ENCODE data around the gene CCDC60.

DNA sequence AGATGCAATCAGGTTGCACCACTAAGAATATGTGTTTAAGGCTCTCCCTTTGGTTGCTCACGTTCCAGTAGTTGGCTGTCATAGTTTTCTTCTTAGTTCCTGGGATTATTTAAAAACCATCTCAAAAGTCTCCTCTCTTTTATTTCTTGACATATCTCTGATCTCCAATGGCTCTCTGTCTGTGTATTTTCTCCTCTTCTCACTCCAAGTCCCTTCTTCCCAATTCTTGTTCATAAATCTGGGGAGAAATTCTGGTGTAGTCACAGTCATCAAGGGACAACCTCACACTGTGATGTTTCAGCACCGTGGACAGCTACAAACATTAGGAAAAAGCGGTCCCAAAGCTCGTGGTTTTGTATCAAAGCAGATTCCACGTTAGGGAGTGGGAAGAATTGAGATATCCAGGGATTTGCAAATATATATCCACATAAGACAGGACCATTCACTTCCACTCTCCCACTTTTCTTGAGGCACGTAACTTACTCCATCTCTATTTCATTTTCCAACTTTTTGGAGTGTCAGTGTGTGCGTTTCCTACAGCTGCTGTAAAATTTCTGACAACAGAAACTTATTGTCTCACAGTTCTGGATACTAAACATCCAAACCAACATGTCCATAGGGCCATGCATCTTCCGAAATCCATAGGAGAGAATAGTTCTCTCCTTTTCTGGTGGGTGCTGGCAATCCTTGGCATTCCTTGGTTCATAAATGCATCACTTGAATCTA, 178.4 kb downstream of the CCDC60 start:
- TF ChIP-seq, protein P1, sequence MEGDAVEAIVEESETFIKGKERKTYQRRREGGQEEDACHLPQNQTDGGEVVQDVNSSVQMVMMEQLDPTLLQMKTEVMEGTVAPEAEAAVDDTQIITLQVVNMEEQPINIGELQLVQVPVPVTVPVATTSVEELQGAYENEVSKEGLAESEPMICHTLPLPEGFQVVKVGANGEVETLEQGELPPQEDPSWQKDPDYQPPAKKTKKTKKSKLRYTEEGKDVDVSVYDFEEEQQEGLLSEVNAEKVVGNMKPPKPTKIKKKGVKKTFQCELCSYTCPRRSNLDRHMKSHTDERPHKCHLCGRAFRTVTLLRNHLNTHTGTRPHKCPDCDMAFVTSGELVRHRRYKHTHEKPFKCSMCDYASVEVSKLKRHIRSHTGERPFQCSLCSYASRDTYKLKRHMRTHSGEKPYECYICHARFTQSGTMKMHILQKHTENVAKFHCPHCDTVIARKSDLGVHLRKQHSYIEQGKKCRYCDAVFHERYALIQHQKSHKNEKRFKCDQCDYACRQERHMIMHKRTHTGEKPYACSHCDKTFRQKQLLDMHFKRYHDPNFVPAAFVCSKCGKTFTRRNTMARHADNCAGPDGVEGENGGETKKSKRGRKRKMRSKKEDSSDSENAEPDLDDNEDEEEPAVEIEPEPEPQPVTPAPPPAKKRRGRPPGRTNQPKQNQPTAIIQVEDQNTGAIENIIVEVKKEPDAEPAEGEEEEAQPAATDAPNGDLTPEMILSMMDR (IDR thresholded peaks at IDR 0.05; ENCODE audit: low read length) = no peak
- no peak for TF ChIP-seq EZH2 (optimal IDR thresholded peaks at IDR 0.05; ENCODE audit: low read depth, low read length)
- no peak for TF ChIP-seq EZH2phosphoT487 (IDR thresholded peaks at IDR 0.05; ENCODE audit: low read length)

Data from MM.1S (cell line).